Parathyroid adenoma (tissue), 2 donors: ENCODE results near the gene ZNF556.
A peak's percentile ranks its signal among the peaks of the same experiment; 100 is the strongest.

Experiments used
- H2AFZ ChIP-seq: fragments of 300-600 bp; sonication (generic); one replicate; pipeline ENCODE4 v1.7.0; 2017; ENCODE audit warnings: antibody characterized with exemption, mild to moderate bottlenecking
- H3K27ac ChIP-seq: fragments of 300-600 bp; sonication (generic); one replicate; pipeline ENCODE4 v1.7.0; 2017
- H3K27me3 ChIP-seq: fragments of 300-600 bp; sonication (generic); one replicate; pipeline ENCODE4 v1.7.0; 2017; ENCODE audit warnings: low read length; ENCODE audit not compliant: control insufficient read depth, insufficient read depth
- H3K36me3 ChIP-seq: fragments of 300-600 bp; sonication (generic); one replicate; pipeline ENCODE4 v1.7.0; 2017; ENCODE audit warnings: low read length; ENCODE audit not compliant: control insufficient read depth, insufficient read depth
- H3K4me1 ChIP-seq: fragments of 300-600 bp; sonication (generic); one replicate; pipeline ENCODE4 v1.7.0; 2017; ENCODE audit warnings: control low read depth
- H3K4me2 ChIP-seq: fragments of 300-600 bp; sonication (generic); one replicate; pipeline ENCODE4 v1.7.0; 2017; ENCODE audit warnings: low read length
- H3K4me3 ChIP-seq: fragments of 300-600 bp; sonication (generic); one replicate; pipeline ENCODE4 v1.7.0; 2017; ENCODE audit warnings: low read depth, low read length
- H3K79me2 ChIP-seq: fragments of 300-600 bp; sonication (generic); one replicate; pipeline ENCODE4 v1.7.0; 2017; ENCODE audit warnings: control low read depth
- H3K9ac ChIP-seq: fragments of 300-600 bp; sonication (generic); one replicate; pipeline ENCODE4 v1.7.0; 2017; ENCODE audit warnings: mild to moderate bottlenecking
- H3K9me3 ChIP-seq: fragments of 300-600 bp; sonication (generic); one replicate; pipeline ENCODE4 v1.7.0; 2017; ENCODE audit warnings: low read length; ENCODE audit not compliant: control insufficient read depth
- TF ChIP-seq, protein P1 (sequence below): fragments of 300-600 bp; sonication (generic); IDR thresholded peaks from one replicate; pipeline ENCODE4 v1.7.0; 2017; ENCODE audit warnings: antibody characterized with exemption, mild to moderate bottlenecking
- donor health status: primary hyperparathyroidism.

Gene ZNF556

GRCh38 chr19:2837430-2837829, 29.7 kb upstream of the ZNF556 start:
- Histone ChIP-seq H3K27me3 (no peaks in the 10 kb centered on the region), H3K4me2 (no peak overlapping the region), H2AFZ (no peak overlapping the region), H3K36me3 (peaks cover 10% of the 10 kb centered on the region), H3K27ac (no peak overlapping the region), H3K9ac (no peak overlapping the region), H3K4me3 (no peak overlapping the region), H3K79me2 (peaks cover 7% of the 10 kb centered on the region), H3K9me3 (no peaks in the 10 kb centered on the region), H3K4me1 (no peaks in the 10 kb centered on the region)
- TF ChIP-seq, protein P1, sequence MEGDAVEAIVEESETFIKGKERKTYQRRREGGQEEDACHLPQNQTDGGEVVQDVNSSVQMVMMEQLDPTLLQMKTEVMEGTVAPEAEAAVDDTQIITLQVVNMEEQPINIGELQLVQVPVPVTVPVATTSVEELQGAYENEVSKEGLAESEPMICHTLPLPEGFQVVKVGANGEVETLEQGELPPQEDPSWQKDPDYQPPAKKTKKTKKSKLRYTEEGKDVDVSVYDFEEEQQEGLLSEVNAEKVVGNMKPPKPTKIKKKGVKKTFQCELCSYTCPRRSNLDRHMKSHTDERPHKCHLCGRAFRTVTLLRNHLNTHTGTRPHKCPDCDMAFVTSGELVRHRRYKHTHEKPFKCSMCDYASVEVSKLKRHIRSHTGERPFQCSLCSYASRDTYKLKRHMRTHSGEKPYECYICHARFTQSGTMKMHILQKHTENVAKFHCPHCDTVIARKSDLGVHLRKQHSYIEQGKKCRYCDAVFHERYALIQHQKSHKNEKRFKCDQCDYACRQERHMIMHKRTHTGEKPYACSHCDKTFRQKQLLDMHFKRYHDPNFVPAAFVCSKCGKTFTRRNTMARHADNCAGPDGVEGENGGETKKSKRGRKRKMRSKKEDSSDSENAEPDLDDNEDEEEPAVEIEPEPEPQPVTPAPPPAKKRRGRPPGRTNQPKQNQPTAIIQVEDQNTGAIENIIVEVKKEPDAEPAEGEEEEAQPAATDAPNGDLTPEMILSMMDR = no peak

DNA sequence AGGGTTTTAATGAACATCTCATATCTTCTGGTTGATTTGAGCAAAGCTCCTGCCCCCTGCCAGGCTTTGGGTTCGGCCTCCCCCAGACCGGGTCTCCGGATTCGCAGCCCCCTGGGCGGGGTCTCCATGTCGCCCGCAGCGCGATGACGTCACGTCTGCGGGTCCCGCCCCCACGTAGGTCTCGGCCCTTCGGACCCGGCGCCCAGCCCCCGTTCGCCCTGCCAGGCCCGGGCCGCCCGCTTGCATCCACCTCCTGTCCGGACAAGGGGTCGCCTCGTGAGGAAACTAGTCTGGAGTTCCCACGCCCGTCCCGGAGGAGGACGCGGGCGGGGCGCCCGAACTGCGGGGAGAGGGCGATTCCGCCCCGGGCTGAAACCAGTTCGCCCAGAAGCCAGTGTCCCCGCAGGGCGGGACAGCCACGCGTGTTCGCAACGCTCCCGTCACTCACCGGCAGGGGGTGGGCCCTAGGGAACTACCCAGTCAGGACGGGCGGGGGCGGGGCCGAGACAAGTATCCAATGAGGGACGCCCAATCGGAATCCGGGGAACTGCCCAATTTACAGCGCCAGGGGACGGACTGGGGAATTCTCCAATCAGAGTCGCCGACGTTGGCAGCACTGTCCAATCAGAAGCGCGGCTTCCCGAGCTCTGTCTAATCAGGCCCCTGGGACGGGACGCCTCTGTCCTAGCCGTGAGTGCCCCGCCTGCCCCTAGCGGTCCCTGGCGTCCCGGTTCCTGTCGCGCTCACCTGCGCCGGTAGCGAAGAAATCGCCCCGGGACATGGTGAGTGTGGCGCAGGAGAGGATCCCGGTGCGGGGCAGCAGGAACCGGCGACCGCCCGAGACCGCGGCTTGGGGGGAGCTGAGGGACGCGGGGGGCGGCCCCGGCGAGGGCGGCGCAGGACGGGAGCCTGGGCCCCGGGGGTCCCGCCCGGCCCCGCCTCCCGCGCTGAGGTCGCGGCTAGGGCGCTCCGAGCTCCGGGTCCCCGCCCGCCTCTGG, 26.0 kb upstream of the ZNF556 start, which contains the start of gene ZNF555:
ZNF555 (plus strand) TSS at position 682 of the 998 bp plus-strand sequence; CDS start at position 780, 98 bp downstream.
- H3K9me3 ChIP-seq = no peaks in the 10 kb centered on the region
- TF ChIP-seq, protein P1 = peak; percentile 57

DNA sequence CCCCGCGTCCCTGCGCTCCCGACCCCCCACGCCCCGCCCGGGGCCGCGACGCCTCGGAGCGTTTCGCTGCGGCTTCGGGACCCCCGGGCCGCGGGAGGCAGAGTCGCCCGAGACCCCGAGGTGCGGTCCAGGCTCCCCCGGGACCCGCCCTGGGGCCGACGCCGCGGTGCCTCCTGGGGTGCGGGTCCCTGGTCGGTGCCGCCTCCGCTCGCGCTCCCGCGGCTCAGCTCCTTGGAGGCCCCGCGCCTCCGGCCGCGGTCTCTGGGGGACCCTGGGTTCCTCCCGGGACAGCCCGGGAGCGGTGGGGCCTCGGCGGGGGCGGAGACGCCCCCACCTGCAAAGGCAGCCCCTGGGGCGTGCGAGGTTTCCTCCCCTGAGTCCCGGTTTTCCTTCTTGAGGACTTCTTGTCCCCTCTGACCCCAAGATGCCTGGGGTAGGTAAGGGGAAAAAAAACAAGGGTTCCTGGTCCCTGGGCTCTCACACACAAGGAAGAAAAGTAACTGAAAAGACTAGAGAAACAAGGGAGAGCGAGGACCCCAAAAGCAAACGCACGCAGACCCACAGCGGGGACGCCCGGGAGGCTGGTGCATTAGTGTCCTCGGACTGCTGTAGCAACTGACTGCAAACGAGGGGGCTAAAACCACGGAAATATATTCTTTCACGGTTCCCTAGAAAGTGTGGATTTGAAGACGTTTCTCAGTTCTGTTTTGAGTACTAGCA, 25.1 kb upstream of the ZNF556 start:
- Histone ChIP-seq H3K27ac (no peak overlapping the region), H3K4me3 (peak overlapping the region; percentile 68), H2AFZ (peak overlapping the region; percentile 52), H3K9me3 (no peaks in the 10 kb centered on the region), H3K79me2 (peaks cover 13% of the 10 kb centered on the region), H3K4me2 (peak overlapping the region; percentile 93), H3K9ac (peak overlapping the region; percentile 57), H3K4me1 (no peaks in the 10 kb centered on the region), H3K36me3 (no peaks in the 10 kb centered on the region), H3K27me3 (no peaks in the 10 kb centered on the region)
- TF ChIP-seq, protein P1 = no peak

More for the DNA sequence above, 26.0 kb upstream of the ZNF556 start, which contains the start of gene ZNF555:
- H2AFZ ChIP-seq = peak within 1 kb of the TSS; percentile 62
- peak within 1 kb of the TSS; percentile 68 for H3K4me3 ChIP-seq
- no peaks in the 10 kb centered on the region for H3K27me3 ChIP-seq
- peak within 1 kb of the TSS; percentile 57 for H3K9ac ChIP-seq
- no peaks in the 10 kb centered on the region for H3K4me1 ChIP-seq
- H3K36me3 ChIP-seq = no peaks in the 10 kb centered on the region
- H3K4me2 ChIP-seq = peak within 1 kb of the TSS; percentile 93
- H3K27ac ChIP-seq = peak within 1 kb of the TSS; percentile 79
- peaks cover 13% of the 10 kb centered on the region for H3K79me2 ChIP-seq

DNA sequence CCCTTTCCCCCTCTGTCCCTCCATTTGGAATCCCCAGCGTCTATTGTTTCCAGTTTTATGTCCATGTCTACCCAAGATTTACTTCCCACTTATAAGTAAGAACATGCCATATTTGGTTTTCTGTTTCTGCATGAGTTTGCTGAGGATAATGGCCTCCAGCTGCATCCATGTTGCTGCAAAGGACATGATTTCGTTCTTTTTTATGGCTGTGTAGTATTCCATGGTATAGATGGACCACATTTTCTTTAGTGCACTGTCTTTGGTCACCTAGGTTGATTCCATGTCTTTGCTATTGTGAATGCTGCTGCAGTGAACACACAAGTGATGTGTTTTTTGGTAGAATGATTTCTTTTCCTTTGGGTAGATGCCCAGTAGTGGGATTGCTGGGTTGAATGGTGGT, 22.0 kb upstream of the ZNF556 start:
- Histone ChIP-seq H3K9ac (no peak overlapping the region), H3K4me3 (no peak overlapping the region), H3K36me3 (no peaks in the 10 kb centered on the region), H3K4me1 (no peaks in the 10 kb centered on the region), H3K79me2 (peaks cover 13% of the 10 kb centered on the region), H3K9me3 (no peaks in the 10 kb centered on the region), H3K27me3 (no peaks in the 10 kb centered on the region), H3K4me2 (no peak overlapping the region), H2AFZ (no peak overlapping the region), H3K27ac (no peak overlapping the region)
- TF ChIP-seq, protein P1 = no peak
